MM.1S (cell line): Measurements from ENCODE around the gene CSGALNACT2.

Experiments
- EZH2 ChIP-seq: fragments of 300-600 bp; sonication (generic); optimal IDR thresholded peaks from 2 replicates; pipeline ENCODE3; 2017; ENCODE audit warnings: low read depth, mild to moderate bottlenecking, antibody characterized with exemption, low read length, mixed read lengths
- EZH2phosphoT487 ChIP-seq: fragments of 300-600 bp; sonication (generic); IDR thresholded peaks from 2 replicates; pipeline ENCODE4 v1.6.1; 2018; ENCODE audit warnings: antibody characterized with exemption, low read length
- TF ChIP-seq, protein P1 (sequence below): fragments of 300-600 bp; sonication (generic); IDR thresholded peaks from 2 replicates; pipeline ENCODE4 v1.5.1; 2016; ENCODE audit warnings: antibody characterized with exemption, low read length, mixed read lengths

DNA sequence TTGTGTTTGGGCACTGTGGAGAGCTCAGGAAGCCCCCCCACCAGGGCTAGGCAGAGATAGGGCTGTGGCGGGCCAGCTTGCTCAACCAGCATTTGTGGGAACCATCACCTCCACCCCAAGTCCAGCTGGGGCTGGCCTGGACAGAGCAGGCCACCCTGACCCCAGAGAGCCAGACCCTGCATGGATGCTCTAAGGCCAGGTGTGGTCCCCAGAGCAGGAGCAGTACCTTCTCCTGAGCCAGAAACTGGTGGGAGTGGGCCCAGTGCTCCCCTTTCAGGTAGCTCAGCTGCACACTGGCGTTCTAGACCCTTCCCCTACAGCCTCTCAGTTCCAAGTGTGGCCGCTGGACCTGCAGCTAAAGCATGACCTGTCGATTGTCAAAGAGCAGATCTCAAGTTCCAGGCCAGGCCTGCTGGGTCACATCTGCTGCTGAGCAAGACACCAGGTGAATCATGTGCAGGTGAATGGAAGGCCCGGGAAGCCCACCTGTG, 71.5 kb downstream of the CSGALNACT2 start:
- TF ChIP-seq EZH2phosphoT487 = no peak
- TF ChIP-seq, protein P1, sequence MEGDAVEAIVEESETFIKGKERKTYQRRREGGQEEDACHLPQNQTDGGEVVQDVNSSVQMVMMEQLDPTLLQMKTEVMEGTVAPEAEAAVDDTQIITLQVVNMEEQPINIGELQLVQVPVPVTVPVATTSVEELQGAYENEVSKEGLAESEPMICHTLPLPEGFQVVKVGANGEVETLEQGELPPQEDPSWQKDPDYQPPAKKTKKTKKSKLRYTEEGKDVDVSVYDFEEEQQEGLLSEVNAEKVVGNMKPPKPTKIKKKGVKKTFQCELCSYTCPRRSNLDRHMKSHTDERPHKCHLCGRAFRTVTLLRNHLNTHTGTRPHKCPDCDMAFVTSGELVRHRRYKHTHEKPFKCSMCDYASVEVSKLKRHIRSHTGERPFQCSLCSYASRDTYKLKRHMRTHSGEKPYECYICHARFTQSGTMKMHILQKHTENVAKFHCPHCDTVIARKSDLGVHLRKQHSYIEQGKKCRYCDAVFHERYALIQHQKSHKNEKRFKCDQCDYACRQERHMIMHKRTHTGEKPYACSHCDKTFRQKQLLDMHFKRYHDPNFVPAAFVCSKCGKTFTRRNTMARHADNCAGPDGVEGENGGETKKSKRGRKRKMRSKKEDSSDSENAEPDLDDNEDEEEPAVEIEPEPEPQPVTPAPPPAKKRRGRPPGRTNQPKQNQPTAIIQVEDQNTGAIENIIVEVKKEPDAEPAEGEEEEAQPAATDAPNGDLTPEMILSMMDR = no peak
- no peak for TF ChIP-seq EZH2
